HG03378 (cell line): ENCODE data around the gene CHMP3.
"Not testable (repeated sequence)": the region's sequence is repeated elsewhere in the genome, so short reads cannot be mapped to it uniquely, and the experiment has no call there.

ENCODE experiments used
- ATAC-seq: cut with Tn5 transposase; IDR thresholded peaks from one replicate; pipeline ENCODE4 v1.9.1; 2021; ENCODE audit warnings: mild to moderate bottlenecking, moderate library complexity; ENCODE audit not compliant: unreplicated experiment

The CHMP3 gene

GRCh38 chr2:86512892-86513291 is 50.4 kb downstream of the CHMP3 start:
- no peak for ATAC-seq

GRCh38 chr2:86512034-86512433 is 51.2 kb downstream of the CHMP3 start:
- ATAC-seq = no peak

- ATAC-seq = no peak
These were observed 52.8 kb downstream of the CHMP3 start for GRCh38 chr2:86510436-86510933.

- no peak for ATAC-seq
These were observed 55.6 kb downstream of the CHMP3 start for GRCh38 chr2:86507600-86507999.

- ATAC-seq = no peak
These were observed 62.7 kb downstream of the CHMP3 start for GRCh38 chr2:86500325-86501083.

GRCh38 chr2:86499326-86499725 is 63.9 kb downstream of the CHMP3 start:
- ATAC-seq = no peak

- no peak for ATAC-seq
These were observed 64.6 kb downstream of the CHMP3 start for GRCh38 chr2:86498468-86499260.

- ATAC-seq = not testable (repeated sequence)
These were observed 66.9 kb downstream of the CHMP3 start for GRCh38 chr2:86496391-86496790.

GRCh38 chr2:86492048-86492453 is 71.2 kb downstream of the CHMP3 start:
- no peak for ATAC-seq

- ATAC-seq = no peak
These were observed 72.2 kb downstream of the CHMP3 start for GRCh38 chr2:86491088-86491487.

GRCh38 chr2:86490245-86490644 is 73.0 kb downstream of the CHMP3 start:
- no peak for ATAC-seq

GRCh38 chr2:86489542-86489941 is 73.7 kb downstream of the CHMP3 start:
- no peak for ATAC-seq

GRCh38 chr2:86488561-86489250 is 74.5 kb downstream of the CHMP3 start:
- ATAC-seq = no peak

GRCh38 chr2:86487062-86487461 is 76.2 kb downstream of the CHMP3 start:
- no peak for ATAC-seq

- ATAC-seq = no peak
These were observed 77.4 kb downstream of the CHMP3 start for GRCh38 chr2:86485802-86486201.

- ATAC-seq = no peak
These were observed 78.1 kb downstream of the CHMP3 start for GRCh38 chr2:86485103-86485502.

GRCh38 chr2:86484385-86484784 is 78.9 kb downstream of the CHMP3 start:
- no peak for ATAC-seq

- ATAC-seq = no peak
These were observed 81.2 kb downstream of the CHMP3 start for GRCh38 chr2:86482034-86482433.

- no peak for ATAC-seq
These were observed 83.1 kb downstream of the CHMP3 start for GRCh38 chr2:86480105-86480504.

GRCh38 chr2:86477349-86477748 is 85.9 kb downstream of the CHMP3 start:
- ATAC-seq = no peak

- ATAC-seq = no peak
These were observed 86.3 kb downstream of the CHMP3 start for GRCh38 chr2:86476918-86477317.
